Activated naive CD4-positive, alpha-beta T cell treated with anti-CD3 and anti-CD28 coated beads for 36 hours (primary cell): Measurements from ENCODE around the gene FOXD4L3. TPM values are rescaled to one million over a fixed set of nuclear protein-coding genes. Genes with fewer than 3 reads are reported as not detected.
"Not testable (repeated sequence)": the region's sequence is repeated elsewhere in the genome, so short reads cannot be mapped to it uniquely, and the experiment has no call there.

Source experiments
- CTCF ChIA-PET: fragments of 350-600 bp; sonication (Branson Sonifier 250); formaldehyde crosslinking; loops from one replicate; lab custom pipeline; 2021; ENCODE audit warnings: antibody characterized with exemption; lab: Charles Lee
- DNase-seq: peaks from one replicate; pipeline ENCODE4 v3.0.0-alpha.2; 2020
- H3K27ac Mint-ChIP-seq: one replicate; pipeline ENCODE4 v1.8.0; 2021; ENCODE audit warnings: mild to moderate bottlenecking, mixed read lengths
- H3K27me3 Mint-ChIP-seq: one replicate; pipeline ENCODE4 v1.8.0; 2021; ENCODE audit warnings: low read depth, mixed read lengths
- H3K36me3 Mint-ChIP-seq: one replicate; pipeline ENCODE4 v1.8.0; 2021; ENCODE audit warnings: low read depth, mixed read lengths
- H3K4me1 Mint-ChIP-seq: one replicate; pipeline ENCODE4 v1.8.0; 2021; ENCODE audit warnings: low read depth, mixed read lengths
- H3K4me3 Mint-ChIP-seq: one replicate; pipeline ENCODE4 v1.8.0; 2021; ENCODE audit warnings: mild to moderate bottlenecking, moderate library complexity, mixed read lengths
- H3K9me3 Mint-ChIP-seq: one replicate; pipeline ENCODE4 v1.8.0; 2021; ENCODE audit warnings: mixed read lengths
- intact Hi-C: fragments of 100-400 bp; cut with micrococcal nuclease; formaldehyde crosslinking; loops from one replicate; pipeline ENCODE4 v1.15.1; 2023
- total RNA-seq, 2 experiments: library from RNA; stranded (reverse); gene quantifications; one replicate each; pipeline ENCODE4 v1.2.3, GENCODE V29; 2021

Gene FOXD4L3
- total RNA-seq, 2 experiments from 2014 or later = not detected

DNA sequence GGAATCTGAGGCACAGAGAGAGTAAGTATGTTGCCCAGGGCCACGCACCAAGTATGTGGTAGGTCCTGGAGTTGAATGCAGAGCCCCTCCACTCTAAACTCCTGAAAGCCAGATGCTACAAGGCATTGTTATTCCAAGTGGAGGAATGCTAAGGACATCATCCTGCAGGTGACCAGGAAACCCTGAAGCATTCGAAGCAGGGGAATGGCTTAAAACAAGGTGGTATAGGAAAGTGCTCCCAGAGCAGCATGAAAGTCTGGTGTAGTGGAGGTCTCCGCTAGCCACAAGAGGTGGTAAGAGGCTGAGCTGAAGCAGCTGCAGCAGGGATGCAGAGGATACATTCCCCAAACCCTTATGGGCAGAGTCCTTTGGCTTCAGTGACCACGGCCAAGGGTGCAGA is 26.4 kb downstream of the FOXD4L3 start:
- not testable (repeated sequence) for H3K4me3 Mint-ChIP-seq

DNA sequence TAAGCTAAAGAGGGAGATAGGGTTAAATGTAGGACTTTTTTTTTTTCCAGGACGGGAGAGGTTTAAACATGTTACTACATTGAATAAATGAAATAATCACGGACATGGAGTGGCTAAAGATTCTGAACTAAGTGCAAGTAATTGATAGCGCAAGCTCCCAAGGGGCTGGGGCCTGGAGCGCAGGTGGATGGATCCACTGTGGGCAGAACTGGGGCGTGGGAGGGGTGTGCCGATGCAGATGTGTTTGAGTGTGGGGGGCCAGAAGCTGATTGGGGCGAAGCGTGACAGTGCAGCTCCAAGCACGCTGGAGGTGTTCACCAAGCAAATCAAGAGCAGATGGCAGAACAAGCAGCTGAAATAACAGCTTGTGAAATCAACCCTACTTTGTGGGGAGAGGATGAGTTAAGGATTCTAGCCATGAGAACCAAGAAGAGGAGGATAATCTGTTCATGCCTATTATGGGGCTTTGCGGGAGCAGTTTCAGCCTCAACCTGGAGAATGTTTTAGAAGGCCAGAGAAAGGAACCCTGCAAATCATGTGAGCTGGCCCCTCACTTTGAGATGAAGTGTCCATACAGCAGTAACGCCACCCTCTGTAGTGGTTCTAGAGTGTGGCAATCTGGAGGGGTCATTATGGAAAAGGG is 28.0 kb downstream of the FOXD4L3 start:
- H3K4me3 Mint-ChIP-seq, H3K27me3 Mint-ChIP-seq, H3K4me1 Mint-ChIP-seq, intact Hi-C loops, H3K9me3 Mint-ChIP-seq, H3K27ac Mint-ChIP-seq, H3K36me3 Mint-ChIP-seq, CTCF ChIA-PET, DNase-seq: not testable (repeated sequence)

More for the DNA sequence above, 26.4 kb downstream of the FOXD4L3 start:
- H3K4me1 Mint-ChIP-seq, H3K27me3 Mint-ChIP-seq, H3K36me3 Mint-ChIP-seq, intact Hi-C loops, H3K27ac Mint-ChIP-seq, H3K9me3 Mint-ChIP-seq, DNase-seq, CTCF ChIA-PET: not testable (repeated sequence)

DNA sequence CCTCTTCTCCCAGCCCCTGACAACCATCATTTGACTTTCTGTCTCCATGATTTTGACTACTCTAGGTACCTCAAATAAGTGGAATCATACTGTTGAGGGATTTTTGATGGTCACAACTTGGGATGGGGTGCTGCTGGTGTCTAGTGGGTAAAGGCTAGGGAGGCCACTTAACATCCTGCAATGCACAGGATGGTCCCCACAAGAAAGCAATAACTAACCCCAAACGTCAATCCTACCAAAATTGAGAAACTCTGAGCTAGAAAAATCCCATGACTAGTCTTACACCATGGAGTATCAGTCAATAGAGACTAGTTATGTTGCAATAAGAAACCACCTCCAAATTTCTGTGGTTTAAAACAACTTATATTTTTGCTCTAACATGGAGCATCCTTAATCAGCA is 29.5 kb downstream of the FOXD4L3 start:
- H3K9me3 Mint-ChIP-seq, H3K27me3 Mint-ChIP-seq, H3K4me3 Mint-ChIP-seq, intact Hi-C loops, CTCF ChIA-PET, DNase-seq, H3K27ac Mint-ChIP-seq, H3K36me3 Mint-ChIP-seq, H3K4me1 Mint-ChIP-seq: not testable (repeated sequence)

DNA sequence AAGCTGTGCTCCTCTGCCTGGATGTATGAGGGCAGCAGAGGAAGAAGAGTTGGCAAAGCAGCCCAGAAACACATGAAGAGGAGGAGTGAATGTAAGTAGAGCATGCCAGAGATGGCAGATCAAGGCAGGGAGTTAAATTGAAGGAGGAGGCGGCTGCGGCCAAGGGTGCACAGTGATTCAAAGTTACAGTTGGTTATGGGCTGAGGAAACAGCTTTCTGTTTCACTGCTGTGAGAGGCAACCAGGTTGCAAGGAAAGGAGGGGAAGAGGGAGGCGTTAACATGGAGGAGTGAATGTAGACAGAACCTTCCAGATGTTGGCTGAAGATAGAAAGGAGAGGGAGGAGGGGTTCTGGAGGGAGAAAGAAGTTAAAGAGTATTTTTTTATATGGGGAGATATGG is 33.3 kb downstream of the FOXD4L3 start:
- H3K9me3 Mint-ChIP-seq, intact Hi-C loops, CTCF ChIA-PET: not testable (repeated sequence)

DNA sequence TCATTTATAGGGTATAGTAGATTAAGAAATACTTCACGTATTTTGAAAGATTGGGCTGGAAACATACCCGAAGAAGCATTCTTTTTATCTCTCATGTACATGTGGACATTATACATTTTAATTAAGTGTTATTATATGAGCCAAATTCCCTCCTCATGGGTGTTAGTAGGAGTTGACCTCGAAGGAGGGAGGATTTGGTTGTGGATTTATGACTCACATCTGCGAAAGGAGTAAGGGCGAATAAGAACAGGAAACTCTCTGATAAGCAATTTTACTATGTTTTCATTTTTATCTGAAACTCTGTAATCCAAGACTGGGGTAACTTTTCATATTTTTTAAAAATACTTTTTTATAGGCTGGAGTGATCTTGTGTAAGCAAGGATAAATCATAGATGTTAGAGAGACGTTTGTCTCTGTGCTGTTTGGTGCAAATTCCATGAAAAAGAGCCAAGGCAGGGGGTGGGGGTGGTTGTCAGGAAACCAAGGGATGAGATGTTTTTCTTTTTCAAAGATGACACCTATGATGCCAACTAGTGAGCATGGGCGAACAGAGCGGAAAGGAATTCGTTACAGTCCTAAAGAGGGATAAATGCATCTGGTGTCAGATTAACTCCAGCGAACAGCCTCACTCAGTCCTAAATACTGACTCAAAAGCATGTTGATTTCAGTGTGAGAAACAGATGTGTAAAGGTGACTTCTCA is 34.1 kb downstream of the FOXD4L3 start:
- CTCF ChIA-PET, H3K27ac Mint-ChIP-seq, H3K36me3 Mint-ChIP-seq, H3K4me1 Mint-ChIP-seq, intact Hi-C loops, DNase-seq, H3K27me3 Mint-ChIP-seq, H3K4me3 Mint-ChIP-seq, H3K9me3 Mint-ChIP-seq: not testable (repeated sequence)

More for the DNA sequence above, 33.3 kb downstream of the FOXD4L3 start:
- DNase-seq, H3K36me3 Mint-ChIP-seq, H3K4me1 Mint-ChIP-seq, H3K27ac Mint-ChIP-seq, H3K27me3 Mint-ChIP-seq, H3K4me3 Mint-ChIP-seq: not testable (repeated sequence)

DNA sequence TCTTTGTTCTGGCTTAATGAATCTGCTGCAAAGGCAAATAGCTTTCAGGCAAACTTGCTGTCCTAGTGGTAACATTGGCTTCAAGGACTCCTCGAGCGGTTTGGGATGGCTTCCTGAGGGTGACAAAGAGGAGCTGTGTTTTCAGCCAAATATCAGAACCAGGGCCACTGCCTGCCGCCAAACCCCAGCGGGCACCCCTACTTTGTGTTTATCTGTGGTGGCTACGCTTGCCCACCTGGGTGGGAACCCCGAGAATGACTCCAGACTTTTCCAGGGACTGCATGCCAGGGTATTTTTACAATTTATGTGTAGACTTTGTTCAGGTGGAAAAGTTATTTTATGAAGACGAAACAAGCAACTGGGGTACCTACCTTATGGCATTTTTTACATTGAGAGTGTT is 35.3 kb downstream of the FOXD4L3 start:
- DNase-seq, H3K4me3 Mint-ChIP-seq, H3K36me3 Mint-ChIP-seq, intact Hi-C loops, H3K9me3 Mint-ChIP-seq, CTCF ChIA-PET, H3K4me1 Mint-ChIP-seq, H3K27me3 Mint-ChIP-seq, H3K27ac Mint-ChIP-seq: not testable (repeated sequence)

DNA sequence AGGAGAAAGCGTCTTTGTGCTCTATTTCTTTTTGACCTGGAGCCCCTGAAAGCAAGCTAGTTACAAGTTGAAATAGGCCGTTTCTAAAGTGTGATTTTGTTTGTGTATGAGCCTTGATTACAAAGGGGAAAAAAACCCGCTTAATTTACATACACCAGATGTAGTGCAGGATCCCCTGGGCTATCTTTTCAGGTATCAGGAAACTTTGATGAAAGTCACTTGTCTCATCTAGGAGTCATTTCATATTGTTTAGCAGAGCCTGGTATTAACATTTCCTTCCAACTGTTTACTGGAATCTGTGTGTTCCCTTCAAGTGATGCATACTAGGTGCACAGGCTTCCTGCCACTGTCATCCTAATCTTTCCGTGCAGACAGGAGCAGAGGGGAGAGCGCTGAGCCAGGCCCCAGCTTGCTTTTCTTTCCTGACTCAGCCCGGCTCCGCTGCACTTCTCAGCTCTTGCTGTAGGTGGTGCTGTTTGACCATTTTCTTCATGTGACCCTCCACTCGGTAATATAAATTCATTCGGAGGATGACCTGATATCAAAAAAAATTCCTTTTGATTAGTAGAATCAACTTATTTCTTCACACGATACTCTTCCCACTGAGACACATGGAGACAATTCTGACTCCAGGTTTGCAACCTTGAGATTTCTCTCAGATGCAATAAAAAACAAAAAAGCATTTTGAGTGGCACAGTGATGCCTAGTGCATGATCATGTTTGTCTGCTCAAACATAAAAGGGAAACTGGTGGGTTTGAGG is 39.8 kb downstream of the FOXD4L3 start:
- H3K27me3 Mint-ChIP-seq, H3K4me3 Mint-ChIP-seq, intact Hi-C loops, DNase-seq, H3K9me3 Mint-ChIP-seq, H3K36me3 Mint-ChIP-seq, H3K4me1 Mint-ChIP-seq, H3K27ac Mint-ChIP-seq: not testable (repeated sequence)
- CTCF ChIA-PET = interaction anchor here (0.7 kb wide), 1 partner anchor 219 kb away, joined by 3 read pairs; no protein-coding TSS in a partner anchor

DNA sequence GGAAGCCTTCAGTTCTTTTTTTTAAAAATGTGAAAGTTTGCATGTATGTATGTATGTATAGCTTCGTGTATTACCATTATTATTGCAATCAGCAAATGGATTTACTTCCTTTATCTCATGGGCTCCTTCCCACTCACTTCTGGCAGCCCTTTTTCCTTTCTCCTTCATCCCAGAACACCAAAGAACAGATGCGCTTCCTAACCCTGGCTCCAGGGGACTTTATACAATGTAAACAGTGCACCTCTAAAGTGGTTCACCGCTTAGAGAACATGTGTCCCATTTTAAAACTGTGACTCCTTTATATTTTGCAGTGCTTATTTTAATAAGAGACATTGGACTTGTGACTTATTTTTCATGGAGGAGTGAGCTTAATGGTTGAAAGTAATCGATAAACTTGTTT is 40.6 kb downstream of the FOXD4L3 start:
- H3K4me3 Mint-ChIP-seq, H3K4me1 Mint-ChIP-seq, H3K36me3 Mint-ChIP-seq, H3K27ac Mint-ChIP-seq, DNase-seq, H3K9me3 Mint-ChIP-seq, intact Hi-C loops, H3K27me3 Mint-ChIP-seq: not testable (repeated sequence)
- CTCF ChIA-PET = interaction anchor here (0.7 kb wide), 2 partner anchors 217 to 218 kb away, joined by 3 to 6 read pairs; no protein-coding TSS in a partner anchor

DNA sequence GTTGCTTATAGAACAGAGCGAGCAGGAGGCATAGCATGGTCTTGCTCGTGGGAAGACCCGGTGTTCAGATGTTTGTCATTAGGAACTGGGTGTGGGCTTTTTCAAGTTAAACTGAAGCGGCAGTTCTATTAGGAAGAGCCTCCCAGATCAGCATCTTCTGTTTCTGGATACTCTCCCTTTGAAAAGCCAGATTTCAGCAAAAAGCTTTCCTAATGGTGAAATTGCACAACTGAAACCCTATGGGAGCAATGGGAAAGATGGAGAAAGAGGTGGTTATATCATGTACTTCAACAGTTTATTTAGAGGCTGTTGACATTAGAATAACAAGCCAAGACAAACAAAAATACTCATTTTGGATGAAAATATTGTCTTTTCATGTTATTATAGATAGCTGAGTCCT is 41.3 kb downstream of the FOXD4L3 start:
- H3K9me3 Mint-ChIP-seq, H3K36me3 Mint-ChIP-seq, CTCF ChIA-PET, H3K4me1 Mint-ChIP-seq, DNase-seq, H3K4me3 Mint-ChIP-seq, H3K27ac Mint-ChIP-seq, H3K27me3 Mint-ChIP-seq, intact Hi-C loops: not testable (repeated sequence)

DNA sequence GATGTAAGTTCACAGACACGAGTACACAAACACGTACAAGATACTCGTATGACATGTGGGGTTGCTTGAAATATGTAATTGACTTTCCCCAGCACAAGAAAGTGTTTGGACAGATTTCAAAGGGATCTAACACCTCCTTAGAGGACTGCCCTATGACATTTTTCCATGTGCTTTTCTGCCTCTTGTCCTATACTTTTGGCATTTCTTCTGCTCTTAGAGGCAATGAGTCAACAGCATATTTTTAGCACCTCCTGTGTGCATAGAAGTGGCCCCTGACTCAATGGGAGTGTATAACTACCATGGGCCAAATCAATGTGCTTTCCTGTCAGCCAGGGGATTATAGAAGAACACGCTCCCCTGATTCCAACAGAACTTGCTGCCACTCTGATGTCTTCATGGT is 49.0 kb downstream of the FOXD4L3 start:
- H3K4me3 Mint-ChIP-seq, H3K27ac Mint-ChIP-seq, CTCF ChIA-PET, H3K4me1 Mint-ChIP-seq, H3K36me3 Mint-ChIP-seq, DNase-seq, H3K9me3 Mint-ChIP-seq: not testable (repeated sequence)
- H3K27me3 Mint-ChIP-seq = peaks cover 15% of the 10 kb centered on the region
- intact Hi-C loops = loop anchor here (10.0 kb wide), 1 partner anchor 203 kb away; no protein-coding TSS in a partner anchor
